K562 (cell line): ENCODE results near the gene RHO. TPM values are rescaled to one million over a fixed set of nuclear protein-coding genes. Genes with fewer than 3 reads are reported as not detected.

Experiments
- ATAC-seq: fragments of 200-7000 bp; cut with Tn5 transposase; 3 replicates; pipeline ENCODE4 v1.9.1; 2020; ENCODE audit warnings: moderate library complexity
- BruUV-seq: library from RNA; stranded (reverse); fragments of 400-500 nt; replicated peaks from 2 replicates; lab custom pipeline; 2021; lab: Mats Ljungman, UMichigan
- CTCF ChIA-PET: fragments of 300-600 bp; formaldehyde crosslinking; extraction: SDS; loops from one replicate; lab custom pipeline; 2021; ENCODE audit warnings: low intra/inter-chr PET ratio; lab: Yijun Ruan, JAX
- POLR2A ChIA-PET: fragments of 300-600, 350-650 bp; sonication (Branson Sonifier 250); formaldehyde crosslinking; extraction: SDS; loops from one replicate; lab custom pipeline; 2021; ENCODE audit warnings: antibody characterized with exemption, inconsistent platforms; lab: Yijun Ruan, JAX
- DNase-seq, 4 experiments: peaks; one replicate each; pipeline versions ENCODE4 v3.0.0 to v3.0.0-alpha.2; 2011 to 2018; ENCODE audit warnings: low spot score in 3 of 4, mixed read lengths in 3 of 4; ENCODE audit errors: extremely low read depth in 1 of 4
- FAIRE-seq: peaks from 2 replicates; lab custom pipeline; 2011; peaks lifted over from hg19 to GRCh38; lab: Jason Lieb, UNC
- H2AFZ ChIP-seq: 2 replicates; pipeline ENCODE4 v1.6.0; 2011; ENCODE audit warnings: low read depth, low read length, control low read depth, inconsistent platforms
- H3K27ac ChIP-seq: fragments of 200-600 bp; 3 replicates; pipeline ENCODE4 v1.8.0; 2011; ENCODE audit warnings: low read depth, mild to moderate bottlenecking, control low read depth, inconsistent platforms, low read length, moderate library complexity, mixed read lengths; ENCODE audit errors: extremely low read depth
- H3K27me3 ChIP-seq, 2 experiments: fragments of 300-600 bp in 1 of 2; 2 replicates in 1 of 2; 3 replicates in 1 of 2; pipeline versions ENCODE4 v1.6.0 to v1.8.0; 2011; ENCODE audit warnings: inconsistent platforms in 2 of 2, low read length in 2 of 2, mild to moderate bottlenecking in 1 of 2, mixed read lengths in 1 of 2, moderate library complexity in 1 of 2; ENCODE audit not compliant: control insufficient read depth in 2 of 2, insufficient read depth in 2 of 2
- H3K36me3 ChIP-seq: fragments of 300-600 bp; 3 replicates; pipeline ENCODE4 v1.8.0; 2011; ENCODE audit warnings: mild to moderate bottlenecking, low read length, inconsistent platforms; ENCODE audit not compliant: control insufficient read depth, insufficient read depth
- H3K4me1 ChIP-seq, 2 experiments: fragments of 200-600 bp in 1 of 2; replicated peaks in 1 of 2; 2 replicates in 1 of 2; 3 replicates in 1 of 2; pipeline versions ENCODE4 v1.5.1 to v1.8.0; 2011; ENCODE audit warnings: inconsistent platforms in 2 of 2, low read length in 2 of 2, mild to moderate bottlenecking in 1 of 2, mixed read lengths in 1 of 2, moderate library complexity in 1 of 2; ENCODE audit not compliant: control insufficient read depth in 2 of 2, insufficient read depth in 2 of 2
- H3K4me2 ChIP-seq: 2 replicates; pipeline ENCODE4 v1.6.1; 2011; ENCODE audit warnings: low read length, control low read depth, inconsistent platforms, mixed read lengths; ENCODE audit not compliant: insufficient read depth
- H3K4me3 ChIP-seq: fragments of 200-600 bp; sonication (generic), shearing (Covaris generic); 2 replicates; pipeline ENCODE4 v1.5.1; 2016; ENCODE audit warnings: control low read depth, inconsistent platforms
- H3K79me2 ChIP-seq: fragments of 200-600 bp; 3 replicates; pipeline ENCODE4 v1.8.0; 2011; ENCODE audit warnings: low read length, inconsistent platforms; ENCODE audit not compliant: control insufficient read depth, insufficient read depth
- H3K9ac ChIP-seq, 2 experiments: 2 replicates each; pipeline versions ENCODE4 v1.6.0 to v1.6.1; 2011; ENCODE audit warnings: low read depth in 2 of 2, low read length in 2 of 2, control low read depth in 1 of 2, inconsistent platforms in 1 of 2, mild to moderate bottlenecking in 1 of 2, mixed read lengths in 1 of 2; ENCODE audit not compliant: insufficient read depth in 1 of 2
- H3K9me1 ChIP-seq: one replicate; pipeline ENCODE4 v1.6.0; 2011; ENCODE audit warnings: inconsistent platforms, mild to moderate bottlenecking, low read length, moderate library complexity; ENCODE audit not compliant: control insufficient read depth, insufficient read depth
- H3K9me3 ChIP-seq: replicated peaks from 2 replicates; pipeline ENCODE4 v1.5.1; 2011; ENCODE audit warnings: low read depth, low read length, inconsistent platforms; ENCODE audit not compliant: control insufficient read depth, insufficient read depth
- H4K20me1 ChIP-seq: replicated peaks from 2 replicates; pipeline ENCODE4 v1.6.1; 2011; ENCODE audit warnings: low read length, inconsistent platforms, mixed read lengths; ENCODE audit not compliant: control insufficient read depth, insufficient read depth
- CHD1 ChIP-seq: fragments of 200-600 bp; sonication (generic); IDR thresholded peaks from one replicate; pipeline ENCODE4 v1.6.1; 2012; ENCODE audit warnings: mild to moderate bottlenecking, moderate library complexity, low read length, inconsistent platforms
- CTCF ChIP-seq, 3 experiments: IDR thresholded peaks in 2 of 3; conservative IDR thresholded peaks in 1 of 3; 2 replicates each; pipeline ENCODE4 v1.5.1; 2011 to 2012; ENCODE audit warnings: low read length in 3 of 3, mild to moderate bottlenecking in 3 of 3, control low read depth in 2 of 3, improper control_type of control experiment in 1 of 3, inconsistent platforms in 1 of 3, low read depth in 1 of 3, mixed read lengths in 1 of 3, moderate library complexity in 1 of 3; ENCODE audit not compliant: insufficient read depth in 2 of 3
- DEAF1 ChIP-seq: fragments of 450-650 bp; formaldehyde crosslinking; IDR thresholded peaks from 2 replicates; pipeline ENCODE4 v1.4.0; 2020; ENCODE audit warnings: mild to moderate bottlenecking, moderate library complexity
- KHSRP ChIP-seq: fragments of 450-650 bp; IDR thresholded peaks from 2 replicates; pipeline ENCODE4 v1.6.1; 2017
- WGBS: fragments of 100-300 bp; shearing (Covaris generic); methylation state at CpG from one replicate; pipeline ENCODE4 v1.1.6; 2016; ENCODE audit warnings: low coverage, mixed read lengths; ENCODE audit not compliant: insufficient coverage; ENCODE audit errors: missing lambda C conversion rate; 5-methylcytosine and 5-hydroxymethylcytosine counted together
- in situ Hi-C: fragments of 300-500 bp; cut with MboI; formaldehyde crosslinking; loops from 4 replicates; pipeline ENCODE4 v1.15.0; 2018; ENCODE audit warnings: inconsistent platforms, mixed read lengths
- intact Hi-C: fragments of 100-400 bp; cut with micrococcal nuclease; formaldehyde crosslinking; loops from 2 replicates; pipeline ENCODE4 v1.14.2; 2022
- polyA plus RNA-seq, 8 experiments: library from polyadenylated mRNA; depleted of rRNA in 4 of 8; stranded (reverse) in 5 of 8; unstranded in 3 of 8; fragments of >200 nt; fragmentation: Nextera tagmentation in 2 of 8; fragmentation: Illumina TruSeq in 1 of 8; extraction: Ambion mirVana in 2 of 8; extraction: Trizol in 1 of 8; gene quantifications; 2 replicates each; pipeline versions ENCODE4 v1.2.1 to v1.2.3, GENCODE V29; 2011 to 2014; ENCODE audit warnings: inconsistent platforms in 1 of 8, missing spikeins in 1 of 8
- total RNA-seq, 7 experiments: library from RNA; depleted of rRNA in 6 of 7; stranded (reverse); fragments of >200 nt in 6 of 7; fragmentation: Illumina TruSeq in 2 of 7; extraction: Trizol in 2 of 7; gene quantifications; 2 replicates each; pipeline versions ENCODE4 v1.2.1 to v1.2.3, GENCODE V29; 2011 to 2021; ENCODE audit warnings: low replicate concordance in 1 of 7
- TF ChIP-seq, protein P1 (sequence below), 2 experiments: IDR thresholded peaks; 2 replicates each; pipeline ENCODE4 v1.6.1; 2011; ENCODE audit warnings: borderline replicate concordance in 1 of 2, control low read depth in 1 of 2, low read depth in 1 of 2, low read length in 1 of 2, mild to moderate bottlenecking in 1 of 2, mixed read lengths in 1 of 2, moderate library complexity in 1 of 2; ENCODE audit not compliant: insufficient read depth in 1 of 2, insufficient read length in 1 of 2, poor library complexity in 1 of 2, severe bottlenecking in 1 of 2; ENCODE audit errors: extremely low read depth in 1 of 2
- TF ChIP-seq, protein P2 (sequence below): IDR thresholded peaks from 3 replicates; pipeline ENCODE4 v1.6.1; 2011; ENCODE audit warnings: borderline replicate concordance, mild to moderate bottlenecking; ENCODE audit not compliant: insufficient read length, insufficient read depth

The RHO gene
- total and polyA plus RNA-seq, 9 of the 15 experiments (the other 6 are each of a cell fraction or from before 2014, with no cell fraction given), result not detected

DNA sequence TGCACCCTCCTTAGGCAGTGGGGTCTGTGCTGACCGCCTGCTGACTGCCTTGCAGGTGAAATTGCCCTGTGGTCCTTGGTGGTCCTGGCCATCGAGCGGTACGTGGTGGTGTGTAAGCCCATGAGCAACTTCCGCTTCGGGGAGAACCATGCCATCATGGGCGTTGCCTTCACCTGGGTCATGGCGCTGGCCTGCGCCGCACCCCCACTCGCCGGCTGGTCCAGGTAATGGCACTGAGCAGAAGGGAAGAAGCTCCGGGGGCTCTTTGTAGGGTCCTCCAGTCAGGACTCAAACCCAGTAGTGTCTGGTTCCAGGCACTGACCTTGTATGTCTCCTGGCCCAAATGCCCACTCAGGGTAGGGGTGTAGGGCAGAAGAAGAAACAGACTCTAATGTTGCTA lies 2.4 kb downstream of the RHO start:
- intact Hi-C loops (no loop called here), in situ Hi-C loops (no loop called here)
- ATAC-seq (no peak), DNase-seq (no peak), FAIRE-seq (no peak)
- Histone ChIP-seq H2AFZ (no peak overlapping the region), H3K4me1 (peaks cover 0 to 7% of the 10 kb centered on the region in 2 experiments; a peak in 3 of 5 replicates), H3K79me2 (no peaks in the 10 kb centered on the region), H3K4me3 (no peak overlapping the region), H3K36me3 (no peaks in the 10 kb centered on the region), H3K9ac (no peak overlapping the region; a peak in 1 of 4 replicates), H4K20me1 (no peaks in the 10 kb centered on the region), H3K4me2 (no peak overlapping the region), H3K27me3 (peaks cover 4 to 26% of the 10 kb centered on the region in 2 experiments; a peak in 2 of 5 replicates), H3K9me1 (no peaks in the 10 kb centered on the region), H3K9me3 (no peaks in the 10 kb centered on the region), H3K27ac (no peak overlapping the region)
- ChIA-PET POLR2A (no interaction called here), CTCF (no interaction called here)
- TF ChIP-seq, protein P1, sequence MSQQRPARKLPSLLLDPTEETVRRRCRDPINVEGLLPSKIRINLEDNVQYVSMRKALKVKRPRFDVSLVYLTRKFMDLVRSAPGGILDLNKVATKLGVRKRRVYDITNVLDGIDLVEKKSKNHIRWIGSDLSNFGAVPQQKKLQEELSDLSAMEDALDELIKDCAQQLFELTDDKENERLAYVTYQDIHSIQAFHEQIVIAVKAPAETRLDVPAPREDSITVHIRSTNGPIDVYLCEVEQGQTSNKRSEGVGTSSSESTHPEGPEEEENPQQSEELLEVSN (IDR thresholded peaks at IDR 0.05; ENCODE audit: borderline replicate concordance in 1 of 2, extremely low read depth in 1 of 2, insufficient read depth in 1 of 2, insufficient read length in 1 of 2, low read depth in 1 of 2, low read length in 1 of 2, poor library complexity in 1 of 2, severe bottlenecking in 1 of 2), result no peak
- TF ChIP-seq, protein P2, sequence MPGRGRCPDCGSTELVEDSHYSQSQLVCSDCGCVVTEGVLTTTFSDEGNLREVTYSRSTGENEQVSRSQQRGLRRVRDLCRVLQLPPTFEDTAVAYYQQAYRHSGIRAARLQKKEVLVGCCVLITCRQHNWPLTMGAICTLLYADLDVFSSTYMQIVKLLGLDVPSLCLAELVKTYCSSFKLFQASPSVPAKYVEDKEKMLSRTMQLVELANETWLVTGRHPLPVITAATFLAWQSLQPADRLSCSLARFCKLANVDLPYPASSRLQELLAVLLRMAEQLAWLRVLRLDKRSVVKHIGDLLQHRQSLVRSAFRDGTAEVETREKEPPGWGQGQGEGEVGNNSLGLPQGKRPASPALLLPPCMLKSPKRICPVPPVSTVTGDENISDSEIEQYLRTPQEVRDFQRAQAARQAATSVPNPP, result no peak
- no peak for TF ChIP-seq DEAF1 (CRISPR knock-in tag)
- TF ChIP-seq CTCF (IDR thresholded peaks at IDR 0.05 in 2 of 3, conservative IDR thresholded peaks at IDR 0.05 in 1 of 3; ENCODE audit: insufficient read depth in 2 of 3, low read depth in 1 of 3, low read length in 3 of 3), result no peak
- no peak for TF ChIP-seq CHD1
- no peak for TF ChIP-seq KHSRP
- WGBS, result 20% methylated on average over 2 of the region's 13 CpGs
- BruUV-seq, result no TSS peak
